ENCODE measurements around the gene SPPL3. TPM values are rescaled to one million over a fixed set of nuclear protein-coding genes. Genes with fewer than 3 reads are reported as not detected.

SPPL3 gene
- total RNA-seq, 4 donors from 2014 or later: 25.7 to 37.5 (median 34.7) TPM

DNA sequence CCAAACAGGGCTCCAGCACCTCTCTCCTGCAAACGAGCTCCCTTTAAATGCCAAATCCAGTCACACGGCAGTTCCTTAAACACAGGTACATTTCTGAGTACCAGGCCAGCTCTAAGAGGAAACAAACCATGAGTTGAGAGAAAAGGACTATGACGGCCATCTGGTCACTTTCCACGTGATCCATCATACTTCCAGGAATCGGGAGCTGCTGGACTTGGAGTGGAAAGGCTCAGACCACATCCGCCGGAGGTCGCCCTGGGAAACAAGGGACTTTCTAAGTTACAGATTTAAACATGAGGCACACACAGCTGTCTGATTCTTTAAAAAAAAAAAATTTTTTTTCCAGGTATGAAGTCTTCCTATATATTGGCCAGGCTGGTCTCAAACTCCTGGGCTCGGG lies 139.3 kb downstream of the SPPL3 start:
- no peak for DNase-seq
- Histone ChIP-seq H3K27me3 (no peaks in the 10 kb centered on the region), H3K4me1 (peaks cover 57 to 60% of the 10 kb centered on the region in 2 donors), H3K9me3 (no peaks in the 10 kb centered on the region), H3K36me3 (peaks cover 0 to 5% of the 10 kb centered on the region in 2 donors), H3K27ac (peak overlapping the region in 2 of 3 donors; percentile 82 to 99), H3K4me3 (replicated peaks in 1 of 3) (no peak overlapping the region)
- TF ChIP-seq, protein P1, sequence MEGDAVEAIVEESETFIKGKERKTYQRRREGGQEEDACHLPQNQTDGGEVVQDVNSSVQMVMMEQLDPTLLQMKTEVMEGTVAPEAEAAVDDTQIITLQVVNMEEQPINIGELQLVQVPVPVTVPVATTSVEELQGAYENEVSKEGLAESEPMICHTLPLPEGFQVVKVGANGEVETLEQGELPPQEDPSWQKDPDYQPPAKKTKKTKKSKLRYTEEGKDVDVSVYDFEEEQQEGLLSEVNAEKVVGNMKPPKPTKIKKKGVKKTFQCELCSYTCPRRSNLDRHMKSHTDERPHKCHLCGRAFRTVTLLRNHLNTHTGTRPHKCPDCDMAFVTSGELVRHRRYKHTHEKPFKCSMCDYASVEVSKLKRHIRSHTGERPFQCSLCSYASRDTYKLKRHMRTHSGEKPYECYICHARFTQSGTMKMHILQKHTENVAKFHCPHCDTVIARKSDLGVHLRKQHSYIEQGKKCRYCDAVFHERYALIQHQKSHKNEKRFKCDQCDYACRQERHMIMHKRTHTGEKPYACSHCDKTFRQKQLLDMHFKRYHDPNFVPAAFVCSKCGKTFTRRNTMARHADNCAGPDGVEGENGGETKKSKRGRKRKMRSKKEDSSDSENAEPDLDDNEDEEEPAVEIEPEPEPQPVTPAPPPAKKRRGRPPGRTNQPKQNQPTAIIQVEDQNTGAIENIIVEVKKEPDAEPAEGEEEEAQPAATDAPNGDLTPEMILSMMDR (IDR thresholded peaks at IDR 0.05): no peak
- TF ChIP-seq POLR2A (IDR thresholded peaks at IDR 0.05): no peak
- intact Hi-C loops (cut with DNase I): no loop called here
- WGBS, 2 donors: 91% methylated on average over 9 of the region's 9 CpGs

DNA sequence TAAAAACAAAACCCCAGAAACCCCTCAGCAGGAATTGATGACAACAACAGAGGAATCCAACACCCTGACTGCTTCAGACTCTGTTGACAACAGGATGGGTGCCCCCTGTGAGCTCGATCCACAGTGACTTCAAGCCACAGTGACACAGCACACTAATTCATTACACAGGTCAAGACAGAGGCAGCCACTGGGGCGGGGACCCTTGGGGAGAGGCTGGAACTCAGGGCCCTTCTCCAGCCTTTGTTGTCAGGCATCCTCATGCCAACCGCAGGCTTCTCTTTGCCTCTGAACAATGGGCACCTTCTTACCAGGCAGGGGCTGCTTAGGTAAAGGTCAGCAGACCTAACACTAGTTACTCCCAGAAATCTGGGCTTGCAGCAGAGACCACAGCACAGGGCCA lies 140.9 kb downstream of the SPPL3 start:
- Histone ChIP-seq H3K36me3 (peaks cover 0 to 5% of the 10 kb centered on the region in 2 donors), H3K9me3 (no peaks in the 10 kb centered on the region), H3K27ac (peak overlapping the region in 2 of 3 donors; percentile 94), H3K27me3 (no peaks in the 10 kb centered on the region), H3K4me1 (peaks cover 45 to 50% of the 10 kb centered on the region in 2 donors), H3K4me3 (replicated peaks in 1 of 3) (no peak overlapping the region)
- WGBS, 2 donors: 63 to 81% methylated on average over 3 of the region's 3 CpGs
- intact Hi-C loops (cut with DNase I): no loop called here
- TF ChIP-seq POLR2A (IDR thresholded peaks at IDR 0.05): no peak
- TF ChIP-seq, protein P1 (IDR thresholded peaks at IDR 0.05): no peak
- DNase-seq: no peak

DNA sequence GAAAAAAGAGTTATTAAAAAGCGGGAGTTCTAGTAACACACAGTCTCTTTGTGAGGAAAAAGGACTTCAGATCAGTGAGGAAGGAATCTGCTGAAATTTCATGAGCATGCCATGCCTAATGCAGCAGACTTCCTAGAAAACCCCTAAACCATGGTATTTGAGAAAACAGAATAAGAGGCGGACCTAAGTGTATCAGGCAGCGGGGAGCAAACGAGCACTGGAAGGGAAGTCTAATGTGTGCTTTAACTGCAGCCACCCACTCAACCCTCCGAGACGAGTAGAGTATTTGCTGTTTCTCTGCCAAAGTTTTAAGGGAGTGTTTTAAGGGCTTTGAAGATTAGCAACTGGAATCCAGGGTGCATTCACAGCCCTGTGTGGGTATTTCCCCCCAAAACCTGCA lies 142.1 kb downstream of the SPPL3 start:
- Histone ChIP-seq H3K9me3 (no peaks in the 10 kb centered on the region), H3K4me1 (peaks cover 37 to 39% of the 10 kb centered on the region in 2 donors), H3K4me3 (replicated peaks in 1 of 3) (no peak overlapping the region), H3K36me3 (peaks cover 0 to 5% of the 10 kb centered on the region in 2 donors), H3K27me3 (no peaks in the 10 kb centered on the region), H3K27ac (peak overlapping the region; percentile 88 to 94 (median 94))
- 38% methylated on average over 6 of the region's 6 CpGs for WGBS, 2 donors
- TF ChIP-seq, protein P1 (IDR thresholded peaks at IDR 0.05): no peak
- TF ChIP-seq POLR2A (IDR thresholded peaks at IDR 0.05): peak in 1 of 2 donors; percentile 18
- DNase-seq: peak; percentile 58 to 63
- intact Hi-C loops (cut with DNase I): no loop called here

DNA sequence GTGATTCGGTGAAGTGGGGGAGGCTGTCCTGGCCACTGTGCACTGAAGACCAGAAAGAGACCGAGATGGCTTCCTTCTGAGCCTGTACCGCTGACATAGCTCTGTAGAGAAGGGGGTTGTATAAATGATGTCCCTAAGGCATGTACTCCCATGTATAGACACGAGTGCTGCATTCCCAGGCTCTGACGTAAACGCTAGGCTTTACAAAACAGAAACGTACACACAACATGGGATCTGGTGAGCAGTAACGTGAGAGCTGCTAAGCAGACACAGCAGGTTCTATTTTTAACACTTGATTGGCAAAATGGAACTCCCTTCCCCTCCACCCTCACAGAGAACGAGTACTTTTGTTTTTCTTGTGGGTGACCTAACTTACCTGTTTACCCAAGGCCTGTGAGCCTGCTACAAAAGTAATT lies 142.6 kb downstream of the SPPL3 start:
- peak; percentile 65 to 67 for DNase-seq
- WGBS, 2 donors: 14 to 21% methylated on average over 9 of the region's 9 CpGs
- Histone ChIP-seq H3K4me1 (peaks cover 33% of the 10 kb centered on the region in 2 donors), H3K4me3 (replicated peaks in 1 of 3) (no peak overlapping the region), H3K9me3 (no peaks in the 10 kb centered on the region), H3K27ac (peak overlapping the region; percentile 88 to 94 (median 94)), H3K27me3 (no peaks in the 10 kb centered on the region), H3K36me3 (peaks cover 0 to 5% of the 10 kb centered on the region in 2 donors)
- TF ChIP-seq POLR2A (IDR thresholded peaks at IDR 0.05): no peak
- TF ChIP-seq, protein P1 (IDR thresholded peaks at IDR 0.05): no peak
- intact Hi-C loops (cut with DNase I): no loop called here

DNA sequence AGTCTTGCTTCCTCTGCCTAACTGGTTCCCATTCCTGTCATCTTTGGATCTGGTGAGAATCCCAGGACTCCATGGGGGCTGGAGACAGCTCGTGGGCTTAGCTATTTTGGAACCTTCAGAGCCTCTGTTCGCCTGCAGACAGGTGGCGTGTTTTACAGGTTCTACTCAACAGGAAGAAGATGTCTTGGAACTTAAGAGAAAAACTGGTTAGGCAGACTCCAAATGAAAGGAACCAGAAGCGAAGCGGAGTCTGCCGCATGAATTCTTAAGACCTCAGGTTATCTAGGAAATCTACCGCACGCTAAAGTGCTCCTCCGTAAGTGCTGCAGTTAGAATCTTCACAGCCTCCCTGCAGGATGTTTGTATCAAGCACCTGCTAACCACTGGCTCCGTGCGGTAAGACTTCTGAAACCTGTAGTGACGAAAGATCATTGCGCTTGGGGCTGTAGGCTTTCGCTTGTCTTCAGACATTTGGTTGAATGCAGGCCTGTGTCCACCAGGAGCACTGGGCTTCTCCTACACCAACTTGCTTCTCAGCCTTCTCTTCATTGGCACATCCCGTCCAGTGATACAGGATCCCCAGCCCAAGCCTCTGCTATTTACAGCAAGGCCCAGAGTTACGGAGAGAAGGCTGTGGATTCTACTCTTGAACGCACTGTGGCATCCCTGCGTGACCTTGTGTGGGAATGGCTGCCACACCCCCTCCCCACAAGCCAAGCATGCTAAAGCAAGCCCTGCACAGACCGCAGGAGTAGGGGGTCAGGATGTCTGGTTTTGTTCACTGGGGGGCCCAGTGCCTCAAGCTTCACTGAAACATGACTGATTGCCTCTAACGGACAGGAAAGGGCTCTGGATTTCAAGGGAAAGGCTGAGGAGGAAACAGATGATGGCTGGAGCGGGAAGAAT lies 143.6 kb downstream of the SPPL3 start:
- intact Hi-C loops (cut with DNase I): no loop called here
- Histone ChIP-seq H3K27me3 (no peaks in the 10 kb centered on the region), H3K9me3 (no peaks in the 10 kb centered on the region), H3K27ac (peak overlapping the region; percentile 88 to 94 (median 94)), H3K4me1 (peaks cover 27 to 28% of the 10 kb centered on the region in 2 donors), H3K36me3 (peaks cover 0 to 5% of the 10 kb centered on the region in 2 donors), H3K4me3 (replicated peaks in 1 of 3) (no peak overlapping the region)
- no peak for DNase-seq
- TF ChIP-seq, protein P1 (IDR thresholded peaks at IDR 0.05): no peak
- no peak for TF ChIP-seq POLR2A (IDR thresholded peaks at IDR 0.05)
- 87 to 89% methylated on average over 18 to 21 of the region's 21 CpGs for WGBS, 2 donors
